DMS79 (cell line): ENCODE data around the gene RPL18.
"Not testable (repeated sequence)": the region's sequence is repeated elsewhere in the genome, so short reads cannot be mapped to it uniquely, and the experiment has no call there.

Source experiments
- DNase-seq: peaks from one replicate; lab custom pipeline; 2025; lab: John Stamatoyannopoulos, UW

The RPL18 gene

GRCh38 chr19:48582168-48582567 lies 36.8 kb downstream of the RPL18 start:
- DNase-seq: no peak

GRCh38 chr19:48578891-48579290 lies 40.1 kb downstream of the RPL18 start:
- no peak for DNase-seq

GRCh38 chr19:48577908-48578307 lies 41.1 kb downstream of the RPL18 start:
- not testable (repeated sequence) for DNase-seq

GRCh38 chr19:48575931-48576622 lies 42.9 kb downstream of the RPL18 start:
- no peak for DNase-seq

- no peak for DNase-seq
These were observed 45.8 kb downstream of the RPL18 start for GRCh38 chr19:48573163-48573505.

GRCh38 chr19:48571378-48572162 lies 47.4 kb downstream of the RPL18 start:
- peak; percentile 8 for DNase-seq

- DNase-seq: no peak
These were observed 49.2 kb downstream of the RPL18 start for GRCh38 chr19:48569814-48570213.

GRCh38 chr19:48568345-48568886 lies 50.6 kb downstream of the RPL18 start:
- DNase-seq: peak; percentile 47
